Tibial nerve (tissue), 4 donors: ENCODE results near the gene TSPAN15. TPM values are rescaled to one million over a fixed set of nuclear protein-coding genes. Genes with fewer than 3 reads are reported as not detected.
A peak's percentile ranks its signal among the peaks of the same experiment; 100 is the strongest.

Source experiments
- DNase-seq, 2 donors: peaks; one replicate each; pipeline ENCODE4 v3.0.0-alpha.2; 2019; ENCODE audit warnings: low spot score in 2 of 2
- H3K27ac ChIP-seq, 4 donors: fragments of 200-600 bp; sonication (generic) in 3 of 4; one replicate each; pipeline ENCODE4 v1.5.1; 2017 to 2019; ENCODE audit warnings: mild to moderate bottlenecking in 1 of 4
- H3K27me3 ChIP-seq, 2 donors: fragments of 200-600 bp; sonication (generic) in 1 of 2; one replicate each; pipeline versions ENCODE4 v1.5.1 to v1.6.0; 2017 to 2019
- H3K36me3 ChIP-seq, 3 donors: fragments of 200-600 bp; sonication (generic); one replicate each; pipeline ENCODE4 v1.5.1; 2018 to 2019
- H3K4me1 ChIP-seq, 4 donors: fragments of 200-600 bp; sonication (generic) in 3 of 4; one replicate each; pipeline ENCODE4 v1.5.1; 2017 to 2019
- H3K4me3 ChIP-seq, 4 donors: fragments of 200-600 bp; sonication (generic) in 3 of 4; one replicate each; pipeline ENCODE4 v1.5.1; 2017 to 2019; ENCODE audit warnings: mild to moderate bottlenecking in 1 of 4, moderate library complexity in 1 of 4
- H3K9me3 ChIP-seq, 4 donors: fragments of 200-600 bp; sonication (generic) in 3 of 4; one replicate each; pipeline ENCODE4 v1.5.1; 2017 to 2019
- EP300 ChIP-seq, 2 donors: sonication (generic); formaldehyde crosslinking; IDR thresholded peaks; one replicate each; pipeline ENCODE4 v1.6.1; 2017; ENCODE audit warnings: antibody characterized with exemption in 2 of 2, mild to moderate bottlenecking in 1 of 2
- POLR2A ChIP-seq, 2 donors: fragments of 450-650 bp; IDR thresholded peaks; one replicate each; pipeline ENCODE4 v1.6.1; 2017; ENCODE audit warnings: antibody characterized with exemption in 2 of 2, mild to moderate bottlenecking in 2 of 2, moderate library complexity in 2 of 2
- WGBS, 2 donors: methylation state at CpG; one replicate each; pipeline ENCODE4 v1.1.5; 2018; 5-methylcytosine and 5-hydroxymethylcytosine counted together
- total RNA-seq, 4 donors: library from RNA; depleted of rRNA; stranded (reverse); fragments of >200 nt; gene quantifications; one replicate each; pipeline ENCODE4 v1.1.0, GENCODE V29; 2016
- TF ChIP-seq, protein P1 (sequence below), 5 experiments: fragments of 200-600 bp in 3 of 5; fragments of 450-650 bp in 2 of 5; sonication (generic) in 3 of 5; IDR thresholded peaks; one replicate each; pipeline ENCODE4 v1.5.1; 2016 to 2019; ENCODE audit warnings: antibody characterized with exemption in 5 of 5, mild to moderate bottlenecking in 3 of 5, moderate library complexity in 2 of 5

Gene TSPAN15
- total RNA-seq, 4 donors from 2014 or later: 46.9 to 117 (median 92.7) TPM

DNA sequence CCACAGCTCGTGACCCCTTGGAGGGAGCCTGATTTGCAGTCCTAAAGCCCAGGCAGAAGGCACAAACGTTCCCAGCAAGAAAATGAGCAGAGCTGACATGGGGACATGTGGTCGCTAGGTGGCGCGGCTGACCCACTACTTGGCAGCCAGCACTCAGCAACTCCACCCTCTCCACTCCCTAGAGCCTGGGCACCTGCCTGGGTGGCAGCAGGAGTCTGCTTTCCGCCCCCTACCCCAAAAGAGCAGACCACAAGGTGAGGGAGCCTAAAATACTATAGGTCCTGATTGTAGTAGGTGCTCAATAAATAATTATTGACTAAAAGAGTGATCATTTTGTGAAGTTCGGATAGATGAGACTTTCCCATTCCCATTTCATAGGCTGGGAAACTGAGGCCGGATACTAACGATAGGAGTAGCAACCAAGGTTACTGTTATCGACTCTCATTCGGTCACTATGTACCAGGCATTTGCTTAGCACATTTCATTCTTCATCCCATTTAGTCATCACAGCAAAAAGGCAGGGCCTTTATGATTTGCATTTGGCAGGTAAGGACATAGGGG, 64.5 kb downstream of the TSPAN15 start:
- WGBS, 2 donors: 34 to 38% methylated on average over 11 of the region's 11 CpGs
- peak in 1 of 2 donors; percentile 52 for DNase-seq
- peaks cover 0 to 6% (median 0%) of the 10 kb centered on the region in 3 donors for H3K36me3 ChIP-seq
- no peaks in the 10 kb centered on the region for H3K27me3 ChIP-seq
- TF ChIP-seq EP300 (IDR thresholded peaks at IDR 0.05): no peak
- TF ChIP-seq, protein P1, sequence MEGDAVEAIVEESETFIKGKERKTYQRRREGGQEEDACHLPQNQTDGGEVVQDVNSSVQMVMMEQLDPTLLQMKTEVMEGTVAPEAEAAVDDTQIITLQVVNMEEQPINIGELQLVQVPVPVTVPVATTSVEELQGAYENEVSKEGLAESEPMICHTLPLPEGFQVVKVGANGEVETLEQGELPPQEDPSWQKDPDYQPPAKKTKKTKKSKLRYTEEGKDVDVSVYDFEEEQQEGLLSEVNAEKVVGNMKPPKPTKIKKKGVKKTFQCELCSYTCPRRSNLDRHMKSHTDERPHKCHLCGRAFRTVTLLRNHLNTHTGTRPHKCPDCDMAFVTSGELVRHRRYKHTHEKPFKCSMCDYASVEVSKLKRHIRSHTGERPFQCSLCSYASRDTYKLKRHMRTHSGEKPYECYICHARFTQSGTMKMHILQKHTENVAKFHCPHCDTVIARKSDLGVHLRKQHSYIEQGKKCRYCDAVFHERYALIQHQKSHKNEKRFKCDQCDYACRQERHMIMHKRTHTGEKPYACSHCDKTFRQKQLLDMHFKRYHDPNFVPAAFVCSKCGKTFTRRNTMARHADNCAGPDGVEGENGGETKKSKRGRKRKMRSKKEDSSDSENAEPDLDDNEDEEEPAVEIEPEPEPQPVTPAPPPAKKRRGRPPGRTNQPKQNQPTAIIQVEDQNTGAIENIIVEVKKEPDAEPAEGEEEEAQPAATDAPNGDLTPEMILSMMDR (IDR thresholded peaks at IDR 0.05): peak; percentile 45 to 68 (median 64)
- no peak overlapping the region for H3K27ac ChIP-seq
- no peak overlapping the region for H3K4me3 ChIP-seq
- no peaks in the 10 kb centered on the region for H3K4me1 ChIP-seq
- H3K9me3 ChIP-seq: no peaks in the 10 kb centered on the region

DNA sequence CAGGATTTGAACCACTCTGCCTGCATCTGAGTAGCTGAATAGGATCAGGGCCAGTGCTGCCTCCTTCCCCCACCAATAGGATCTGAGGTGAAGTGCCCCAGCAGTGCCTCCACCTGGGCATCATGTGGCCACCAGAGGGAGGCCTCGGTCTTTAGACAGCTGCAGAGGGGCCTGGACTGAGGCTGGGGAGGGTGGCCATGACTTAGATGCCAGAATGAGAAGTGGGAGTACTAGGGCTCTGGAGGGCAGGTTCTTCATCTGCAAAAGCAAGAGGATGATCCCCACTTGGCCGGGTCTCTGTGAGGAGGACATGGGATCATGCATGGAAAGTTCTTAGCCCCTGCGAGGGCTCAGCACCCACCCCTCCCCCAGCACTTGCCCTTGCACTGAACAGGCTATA, 65.1 kb downstream of the TSPAN15 start:
- Histone ChIP-seq H3K36me3 (peaks cover 0 to 6% (median 0%) of the 10 kb centered on the region in 3 donors), H3K27ac (no peak overlapping the region), H3K27me3 (no peaks in the 10 kb centered on the region), H3K9me3 (no peaks in the 10 kb centered on the region), H3K4me1 (no peaks in the 10 kb centered on the region), H3K4me3 (no peak overlapping the region)
- WGBS, 2 donors: 19 to 39% methylated on average over 3 of the region's 3 CpGs
- no peak for DNase-seq
- TF ChIP-seq POLR2A (IDR thresholded peaks at IDR 0.05): no peak
- no peak for TF ChIP-seq EP300 (IDR thresholded peaks at IDR 0.05)
- TF ChIP-seq, protein P1 (IDR thresholded peaks at IDR 0.05): no peak

DNA sequence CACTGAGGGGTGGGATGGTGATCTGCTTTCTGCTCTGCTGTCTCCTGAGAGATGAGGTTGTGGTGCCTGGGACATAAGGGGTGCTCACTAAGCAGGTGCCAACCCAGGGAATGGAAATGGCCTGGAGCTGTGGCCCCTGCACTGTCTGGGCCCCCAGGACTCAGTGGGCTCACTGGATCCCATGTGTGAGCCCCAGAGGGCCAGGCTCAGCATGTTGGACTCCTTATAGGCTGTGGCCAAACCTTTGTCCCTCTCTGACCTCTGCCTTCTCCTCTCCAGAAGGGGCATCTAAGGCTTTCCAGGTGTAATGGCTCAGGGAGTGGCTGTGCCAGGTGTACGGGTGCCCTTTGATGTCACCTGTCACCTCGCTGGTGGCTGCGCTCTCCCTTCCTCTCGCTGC, 65.5 kb downstream of the TSPAN15 start:
- Histone ChIP-seq H3K27me3 (no peaks in the 10 kb centered on the region), H3K4me3 (no peak overlapping the region), H3K27ac (no peak overlapping the region), H3K9me3 (no peaks in the 10 kb centered on the region), H3K4me1 (no peaks in the 10 kb centered on the region), H3K36me3 (peaks cover 0 to 5% (median 0%) of the 10 kb centered on the region in 3 donors)
- DNase-seq: no peak
- TF ChIP-seq EP300 (IDR thresholded peaks at IDR 0.05) (no peak), POLR2A (IDR thresholded peaks at IDR 0.05) (no peak)
- TF ChIP-seq, protein P1 (IDR thresholded peaks at IDR 0.05): no peak
- 67 to 78% methylated on average over 4 of the region's 4 CpGs for WGBS, 2 donors

DNA sequence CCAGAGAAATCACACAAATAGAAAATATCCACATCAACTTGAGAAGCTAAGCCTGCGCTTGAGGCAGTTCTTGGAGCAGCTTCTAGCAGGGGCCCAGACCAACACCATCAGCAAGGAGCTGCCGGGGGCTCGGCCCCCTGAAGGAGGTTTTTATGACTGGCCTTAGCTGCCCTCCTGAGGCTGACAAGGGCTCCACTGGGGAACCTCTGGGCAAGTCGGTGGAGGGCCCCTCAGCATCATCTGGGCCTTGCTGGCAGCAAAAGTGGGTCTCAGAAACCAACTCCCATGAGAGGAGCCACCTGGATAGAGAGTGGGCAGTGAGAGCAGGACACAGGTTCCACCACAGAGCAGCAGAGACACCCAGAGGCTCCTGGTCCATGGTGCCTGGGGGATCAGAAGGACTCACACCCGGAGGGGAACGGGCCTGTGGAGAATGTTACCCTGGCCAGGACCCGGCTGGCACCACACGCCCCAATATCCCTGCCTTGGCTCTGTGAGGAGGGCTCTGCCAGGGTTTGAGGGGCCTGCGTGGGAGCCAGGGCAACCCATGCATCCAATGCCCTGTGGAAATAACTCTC, 66.1 kb downstream of the TSPAN15 start:
- 75 to 86% methylated on average over 8 to 9 of the region's 9 CpGs for WGBS, 2 donors
- Histone ChIP-seq H3K4me3 (no peak overlapping the region), H3K4me1 (no peaks in the 10 kb centered on the region), H3K36me3 (no peaks in the 10 kb centered on the region), H3K27me3 (no peaks in the 10 kb centered on the region), H3K27ac (no peak overlapping the region), H3K9me3 (no peaks in the 10 kb centered on the region)
- TF ChIP-seq POLR2A (IDR thresholded peaks at IDR 0.05) (no peak), EP300 (IDR thresholded peaks at IDR 0.05) (no peak)
- no peak for DNase-seq

DNA sequence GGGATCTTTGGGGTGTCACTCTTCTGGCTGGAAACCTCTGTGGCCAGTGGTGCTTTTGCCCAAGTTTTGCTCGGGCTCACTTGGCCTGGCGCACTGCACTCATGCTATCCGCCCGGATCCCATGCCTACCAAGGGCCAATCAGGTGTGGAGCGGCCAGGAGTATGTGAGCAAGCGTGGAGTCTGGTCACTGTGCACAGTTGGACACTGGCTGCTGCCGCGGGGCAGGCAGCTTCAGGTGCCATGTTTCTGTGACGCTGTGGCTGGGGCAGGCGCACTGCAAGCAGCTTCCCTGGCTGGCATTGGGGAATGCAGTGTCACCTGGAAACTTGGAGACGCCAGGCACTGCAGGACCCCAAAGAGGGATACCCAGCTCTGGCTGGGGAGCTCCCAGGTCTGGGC, 76.7 kb downstream of the TSPAN15 start:
- no peak for DNase-seq
- Histone ChIP-seq H3K27ac (no peak overlapping the region), H3K36me3 (peaks cover 0 to 14% (median 0%) of the 10 kb centered on the region in 3 donors), H3K9me3 (no peaks in the 10 kb centered on the region), H3K4me3 (no peak overlapping the region), H3K27me3 (no peaks in the 10 kb centered on the region), H3K4me1 (no peaks in the 10 kb centered on the region)
- TF ChIP-seq POLR2A (IDR thresholded peaks at IDR 0.05) (no peak), EP300 (IDR thresholded peaks at IDR 0.05) (no peak)
- TF ChIP-seq, protein P1 (IDR thresholded peaks at IDR 0.05): no peak
- 89 to 92% methylated on average over 1 to 4 of the region's 11 CpGs for WGBS, 2 donors
